Trophoblast cell (in vitro differentiated cells and primary cell): ENCODE results near the gene TSPAN5.
A peak's percentile ranks its signal among the peaks of the same experiment; 100 is the strongest.

Experiments
- DNase-seq, 2 donors: peaks; one replicate each; pipeline ENCODE4 v3.0.0-alpha.2; 2016
- H2AFZ ChIP-seq: 2 replicates; pipeline ENCODE4 v1.6.1; 2013; ENCODE audit warnings: low read length, moderate library complexity, mild to moderate bottlenecking; ENCODE audit not compliant: insufficient read depth, poor library complexity
- H2AK5ac ChIP-seq: 2 replicates; pipeline ENCODE4 v1.6.1; 2013; ENCODE audit warnings: mild to moderate bottlenecking, low read length
- H2BK120ac ChIP-seq: 2 replicates; pipeline ENCODE4 v1.6.1; 2013; ENCODE audit warnings: low read length, mild to moderate bottlenecking, moderate library complexity; ENCODE audit not compliant: insufficient read depth, poor library complexity
- H2BK12ac ChIP-seq: 2 replicates; pipeline ENCODE4 v1.6.1; 2013; ENCODE audit warnings: mild to moderate bottlenecking, low read length, moderate library complexity
- H2BK5ac ChIP-seq: 2 replicates; pipeline ENCODE4 v1.6.1; 2013; ENCODE audit warnings: low read length, low read depth, moderate library complexity, mild to moderate bottlenecking; ENCODE audit not compliant: poor library complexity
- H3K14ac ChIP-seq: 2 replicates; pipeline ENCODE4 v1.6.1; 2013; ENCODE audit warnings: mild to moderate bottlenecking, low read length
- H3K18ac ChIP-seq: 2 replicates; pipeline ENCODE4 v1.6.1; 2013; ENCODE audit warnings: mild to moderate bottlenecking, low read length
- H3K23ac ChIP-seq: 2 replicates; pipeline ENCODE4 v1.6.1; 2013; ENCODE audit warnings: low read length
- H3K27ac ChIP-seq: 2 replicates; pipeline ENCODE4 v1.5.1; 2013; ENCODE audit warnings: low read depth, mild to moderate bottlenecking, inconsistent platforms, low read length, moderate library complexity
- H3K27me3 ChIP-seq: 2 replicates; pipeline ENCODE4 v1.6.1; 2013; ENCODE audit warnings: inconsistent platforms, mild to moderate bottlenecking, low read length, moderate library complexity; ENCODE audit not compliant: insufficient read depth
- H3K36me3 ChIP-seq, 2 experiments: 1 replicate in 1 of 2; 2 replicates in 1 of 2; pipeline ENCODE4 v1.6.1; 2013; ENCODE audit warnings: low read length in 2 of 2, mild to moderate bottlenecking in 2 of 2, moderate library complexity in 1 of 2; ENCODE audit not compliant: insufficient read depth in 2 of 2, control insufficient read depth in 1 of 2
- H3K4ac ChIP-seq: 2 replicates; pipeline ENCODE4 v1.6.1; 2013; ENCODE audit warnings: low read depth, mild to moderate bottlenecking, low read length, moderate library complexity
- H3K4me1 ChIP-seq, 2 experiments: 1 replicate in 1 of 2; 2 replicates in 1 of 2; pipeline ENCODE4 v1.6.1; 2013; ENCODE audit warnings: low read length in 2 of 2, mild to moderate bottlenecking in 2 of 2, moderate library complexity in 1 of 2; ENCODE audit not compliant: insufficient read depth in 2 of 2, control insufficient read depth in 1 of 2
- H3K4me2 ChIP-seq: 2 replicates; pipeline ENCODE4 v1.6.1; 2013; ENCODE audit warnings: inconsistent platforms, mild to moderate bottlenecking, low read length, moderate library complexity
- H3K4me3 ChIP-seq: 2 replicates; pipeline ENCODE4 v1.5.1; 2013; ENCODE audit warnings: mild to moderate bottlenecking, low read depth, low read length, inconsistent platforms
- H3K79me1 ChIP-seq: one replicate; pipeline ENCODE4 v1.6.1; 2013; ENCODE audit warnings: low read length
- H3K79me2 ChIP-seq: 2 replicates; pipeline ENCODE4 v1.6.1; 2013; ENCODE audit warnings: low read length, mild to moderate bottlenecking; ENCODE audit not compliant: control insufficient read depth, insufficient read depth, poor library complexity
- H3K9ac ChIP-seq: 2 replicates; pipeline ENCODE4 v1.6.1; 2013; ENCODE audit warnings: mild to moderate bottlenecking, low read length
- H3K9me3 ChIP-seq: 2 replicates; pipeline ENCODE4 v1.6.1; 2013; ENCODE audit warnings: low read depth, mild to moderate bottlenecking, control low read depth, inconsistent platforms, low read length; ENCODE audit not compliant: insufficient read depth
- H4K12ac ChIP-seq: 2 replicates; pipeline ENCODE4 v1.6.1; 2013; ENCODE audit warnings: low read depth, mild to moderate bottlenecking, low read length, moderate library complexity
- H4K8ac ChIP-seq: 2 replicates; pipeline ENCODE4 v1.6.1; 2013; ENCODE audit warnings: low read depth, mild to moderate bottlenecking, low read length, moderate library complexity
- H4K91ac ChIP-seq: one replicate; pipeline ENCODE4 v1.6.1; 2013; ENCODE audit warnings: low read depth, mild to moderate bottlenecking, low read length, moderate library complexity
- WGBS: extraction: QIAGEN DNeasy Blood & Tissue Kit; methylation state at CpG from one replicate; pipeline ENCODE4 v1.1.7; 2013; ENCODE audit warnings: missing lambda C conversion rate; ENCODE audit not compliant: insufficient read length, insufficient coverage; ENCODE audit errors: extremely low coverage; 5-methylcytosine and 5-hydroxymethylcytosine counted together

Gene TSPAN5

DNA sequence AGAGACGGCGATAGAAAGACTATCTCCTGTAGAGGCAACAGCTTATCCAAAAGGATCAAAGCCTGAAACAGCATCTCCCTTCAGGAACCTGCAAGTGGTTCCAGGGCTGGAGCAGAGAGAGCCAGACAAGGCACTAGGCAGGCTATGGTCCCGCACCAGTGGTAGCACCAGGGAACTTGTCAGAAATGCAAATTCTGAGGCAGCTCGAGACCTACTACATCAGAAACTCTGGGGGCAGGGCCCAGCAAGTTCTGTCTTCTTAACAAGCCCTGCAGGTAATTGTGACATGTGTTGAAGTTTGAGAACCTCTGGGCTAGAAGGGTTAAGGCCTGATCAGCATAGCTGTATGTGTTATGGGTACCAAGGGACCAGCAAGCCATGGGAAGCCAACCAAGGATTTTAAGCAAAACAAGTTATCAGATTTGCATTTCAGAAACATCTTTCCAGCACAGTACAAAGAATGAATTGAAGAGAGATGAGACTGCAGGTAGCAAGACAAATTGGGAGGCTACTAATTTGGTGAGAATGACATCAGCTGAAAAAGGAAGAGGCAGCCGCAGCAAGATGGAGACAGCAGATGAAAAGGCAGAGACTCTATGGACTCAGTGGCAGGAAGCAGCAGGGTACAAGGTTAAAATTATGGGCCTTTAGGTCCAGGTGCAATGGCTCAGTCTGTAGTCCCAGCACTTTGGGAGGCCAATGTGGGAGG lies 139.7 kb downstream of the TSPAN5 start:
- H3K27me3 ChIP-seq: no peaks in the 10 kb centered on the region
- H3K14ac ChIP-seq: no peak overlapping the region
- no peak overlapping the region for H3K23ac ChIP-seq
- H3K4me1 ChIP-seq: peaks cover 4 to 10% of the 10 kb centered on the region in 2 experiments
- DNase-seq: no peak
- H3K4me3 ChIP-seq: no peak overlapping the region
- no peak overlapping the region for H2BK12ac ChIP-seq
- no peak overlapping the region for H4K8ac ChIP-seq
- H3K79me1 ChIP-seq: peaks cover 4% of the 10 kb centered on the region
- no peak overlapping the region for H2AFZ ChIP-seq
- H3K9me3 ChIP-seq: no peaks in the 10 kb centered on the region
- no peak overlapping the region for H4K91ac ChIP-seq
- H2AK5ac ChIP-seq: no peak overlapping the region
- H3K27ac ChIP-seq: no peak overlapping the region
- no peak overlapping the region for H3K18ac ChIP-seq
- H2BK120ac ChIP-seq: no peak overlapping the region
- no peak overlapping the region for H3K4me2 ChIP-seq
- H3K36me3 ChIP-seq: no peaks in the 10 kb centered on the region
- no peak overlapping the region for H2BK5ac ChIP-seq
- no peak overlapping the region for H3K9ac ChIP-seq
- no peak overlapping the region for H4K12ac ChIP-seq
- H3K79me2 ChIP-seq: no peaks in the 10 kb centered on the region
- no CpG with 5 or more reads among the region's 5 CpGs for WGBS
- H3K4ac ChIP-seq: no peak overlapping the region

DNA sequence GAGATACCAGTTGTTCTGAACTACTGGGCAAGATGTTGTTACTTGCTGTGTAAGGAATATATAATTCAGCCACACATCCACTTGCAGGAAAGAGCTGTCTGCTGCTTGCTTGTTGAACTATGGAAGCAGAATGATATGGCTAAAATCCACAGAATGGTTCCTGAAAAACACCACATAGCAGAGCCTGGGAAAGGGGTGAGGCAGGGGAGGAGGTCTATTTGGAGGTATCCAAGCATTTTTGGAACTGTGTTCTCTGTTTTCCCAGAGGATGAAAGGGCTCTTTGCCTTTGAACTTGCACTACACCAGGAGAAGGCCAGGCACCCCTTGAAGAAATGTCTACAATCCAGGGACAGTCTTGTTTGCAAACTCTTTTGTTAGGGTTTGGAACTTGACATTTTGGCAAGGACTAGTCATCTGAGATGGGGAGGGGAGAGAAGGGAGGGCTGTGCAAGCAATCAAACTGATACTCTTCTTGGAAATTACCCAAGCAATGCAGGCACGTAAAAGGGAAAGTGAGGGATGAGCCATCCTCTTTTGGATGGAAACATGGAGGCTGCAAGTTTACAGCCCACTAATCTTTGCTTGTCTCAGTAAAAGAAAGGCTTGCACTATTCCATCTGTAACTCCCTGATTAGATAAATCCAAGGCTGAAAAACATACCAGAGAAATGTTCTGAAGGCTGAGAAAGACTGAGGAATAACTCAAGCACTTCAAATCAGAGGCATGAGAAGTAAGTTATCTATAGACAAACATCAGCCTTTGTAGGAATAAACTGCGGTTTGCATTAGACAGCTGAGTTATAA lies 141.0 kb downstream of the TSPAN5 start:
- no peak overlapping the region for H2AK5ac ChIP-seq
- no peak overlapping the region for H3K23ac ChIP-seq
- H3K14ac ChIP-seq: no peak overlapping the region
- H2BK12ac ChIP-seq: no peak overlapping the region
- H2AFZ ChIP-seq: no peak overlapping the region
- peaks cover 4 to 10% of the 10 kb centered on the region in 2 experiments for H3K4me1 ChIP-seq
- H3K18ac ChIP-seq: no peak overlapping the region
- H3K79me1 ChIP-seq: peaks cover 4% of the 10 kb centered on the region
- no peak overlapping the region for H3K4ac ChIP-seq
- no peaks in the 10 kb centered on the region for H3K9me3 ChIP-seq
- no CpG with 5 or more reads among the region's 2 CpGs for WGBS
- no peak overlapping the region for H2BK5ac ChIP-seq
- H3K4me3 ChIP-seq: no peak overlapping the region
- no peak overlapping the region for H4K91ac ChIP-seq
- no peak for DNase-seq
- H3K27me3 ChIP-seq: no peaks in the 10 kb centered on the region
- no peak overlapping the region for H3K27ac ChIP-seq
- H2BK120ac ChIP-seq: no peak overlapping the region
- no peaks in the 10 kb centered on the region for H3K36me3 ChIP-seq
- H4K12ac ChIP-seq: no peak overlapping the region
- no peak overlapping the region for H3K9ac ChIP-seq
- no peak overlapping the region for H4K8ac ChIP-seq
- no peaks in the 10 kb centered on the region for H3K79me2 ChIP-seq
- H3K4me2 ChIP-seq: no peak overlapping the region

DNA sequence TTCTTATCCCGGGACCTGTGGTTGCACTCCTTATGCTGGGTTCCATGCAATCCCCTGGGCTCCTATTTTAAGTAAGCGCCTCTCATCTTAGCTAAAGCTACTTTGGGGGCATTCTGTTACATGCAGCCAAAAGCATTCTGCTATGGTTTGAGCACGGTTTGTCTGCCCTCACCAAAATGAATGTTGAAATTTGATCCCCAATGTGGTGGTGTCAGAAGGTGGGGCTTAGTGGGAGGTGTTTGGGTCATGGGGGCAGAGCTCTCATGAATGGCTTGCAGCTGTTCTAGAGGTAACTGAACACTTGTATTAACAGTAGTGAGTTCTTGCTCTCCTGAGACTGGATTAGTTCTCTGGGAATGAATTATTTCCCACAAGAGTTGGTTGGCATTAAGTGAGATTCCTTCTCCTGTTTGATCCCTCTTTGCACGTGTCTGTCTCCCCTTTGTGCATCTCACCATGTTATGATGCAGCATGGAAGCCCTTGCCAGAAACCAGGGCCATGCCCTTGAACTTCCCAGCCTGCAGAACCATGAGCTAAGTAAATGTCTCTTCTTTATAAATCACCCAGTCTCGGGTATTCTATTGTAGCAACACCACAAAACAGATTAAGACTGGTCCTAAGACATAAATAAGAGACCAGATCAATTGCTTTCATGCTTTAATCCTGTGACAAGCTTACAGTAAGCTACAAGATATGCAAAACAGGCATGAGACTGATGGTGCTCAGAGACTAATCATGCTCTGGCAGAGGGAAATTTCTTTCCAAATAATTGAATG lies 141.8 kb downstream of the TSPAN5 start:
- peak overlapping the region; percentile 13 for H4K8ac ChIP-seq
- peak overlapping the region; percentile 47 for H2BK120ac ChIP-seq
- no peaks in the 10 kb centered on the region for H3K79me2 ChIP-seq
- peak overlapping the region; percentile 38 for H2BK5ac ChIP-seq
- H2BK12ac ChIP-seq: no peak overlapping the region
- no peak for DNase-seq
- H2AK5ac ChIP-seq: no peak overlapping the region
- no CpG with 5 or more reads among the region's 5 CpGs for WGBS
- no peak overlapping the region for H3K18ac ChIP-seq
- peaks cover 4% of the 10 kb centered on the region for H3K79me1 ChIP-seq
- no peak overlapping the region for H3K4ac ChIP-seq
- no peak overlapping the region for H3K9ac ChIP-seq
- no peak overlapping the region for H3K23ac ChIP-seq
- no peaks in the 10 kb centered on the region for H3K36me3 ChIP-seq
- no peak overlapping the region for H2AFZ ChIP-seq
- H3K4me2 ChIP-seq: no peak overlapping the region
- no peaks in the 10 kb centered on the region for H3K27me3 ChIP-seq
- H3K14ac ChIP-seq: peak overlapping the region; percentile 17
- H3K9me3 ChIP-seq: no peaks in the 10 kb centered on the region
- H3K4me3 ChIP-seq: no peak overlapping the region
- no peak overlapping the region for H4K91ac ChIP-seq
- no peak overlapping the region for H4K12ac ChIP-seq
- H3K4me1 ChIP-seq: peaks cover 4 to 10% of the 10 kb centered on the region in 2 experiments
- H3K27ac ChIP-seq: peak overlapping the region; percentile 74

DNA sequence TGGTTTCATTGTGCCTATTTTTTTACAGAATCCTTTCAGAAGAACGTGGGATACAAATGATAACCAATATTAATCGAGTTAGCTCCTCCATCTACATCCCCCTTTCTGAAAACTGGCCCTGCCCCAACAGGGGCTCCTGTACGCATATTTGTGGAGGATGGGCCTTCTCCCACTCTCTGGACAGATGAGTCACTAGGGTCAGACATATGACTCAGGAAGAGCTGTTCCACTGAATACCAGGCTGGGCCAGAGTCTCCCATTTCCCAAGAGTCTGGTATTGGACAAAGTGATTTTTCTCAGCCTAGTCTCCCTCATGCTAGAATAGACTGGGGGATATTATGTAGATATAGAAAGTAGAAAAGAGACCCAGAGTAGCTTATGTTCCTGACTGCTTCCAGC lies 142.4 kb downstream of the TSPAN5 start:
- H3K36me3 ChIP-seq: no peaks in the 10 kb centered on the region
- WGBS: no CpG with 5 or more reads among the region's 3 CpGs
- H3K14ac ChIP-seq: no peak overlapping the region
- no peak overlapping the region for H4K12ac ChIP-seq
- H3K79me2 ChIP-seq: no peaks in the 10 kb centered on the region
- H2BK120ac ChIP-seq: peak overlapping the region; percentile 47
- H2AFZ ChIP-seq: no peak overlapping the region
- DNase-seq: peak; percentile 25 to 58
- H2AK5ac ChIP-seq: no peak overlapping the region
- no peak overlapping the region for H3K4me3 ChIP-seq
- no peak overlapping the region for H4K91ac ChIP-seq
- H3K27ac ChIP-seq: peak overlapping the region; percentile 74
- H4K8ac ChIP-seq: no peak overlapping the region
- no peak overlapping the region for H3K23ac ChIP-seq
- peak overlapping the region; percentile 38 for H2BK5ac ChIP-seq
- H3K79me1 ChIP-seq: peaks cover 2% of the 10 kb centered on the region
- no peaks in the 10 kb centered on the region for H3K9me3 ChIP-seq
- no peak overlapping the region for H3K9ac ChIP-seq
- no peak overlapping the region for H3K4me2 ChIP-seq
- no peak overlapping the region for H2BK12ac ChIP-seq
- H3K4me1 ChIP-seq: peaks cover 4 to 10% of the 10 kb centered on the region in 2 experiments
- H3K27me3 ChIP-seq: no peaks in the 10 kb centered on the region
- H3K4ac ChIP-seq: no peak overlapping the region
- H3K18ac ChIP-seq: no peak overlapping the region
